GM19468 (cell line): Measurements from ENCODE around the gene PLA2G7.
"Not testable (repeated sequence)": the region's sequence is repeated elsewhere in the genome, so short reads cannot be mapped to it uniquely, and the experiment has no call there.

Source experiments
- ATAC-seq: cut with Tn5 transposase; IDR thresholded peaks from one replicate; pipeline ENCODE4 v1.9.1; 2021; ENCODE audit warnings: mild to moderate bottlenecking, moderate library complexity, moderate number of reproducible peaks; ENCODE audit not compliant: unreplicated experiment; ENCODE audit errors: extremely low read depth

Gene PLA2G7

DNA sequence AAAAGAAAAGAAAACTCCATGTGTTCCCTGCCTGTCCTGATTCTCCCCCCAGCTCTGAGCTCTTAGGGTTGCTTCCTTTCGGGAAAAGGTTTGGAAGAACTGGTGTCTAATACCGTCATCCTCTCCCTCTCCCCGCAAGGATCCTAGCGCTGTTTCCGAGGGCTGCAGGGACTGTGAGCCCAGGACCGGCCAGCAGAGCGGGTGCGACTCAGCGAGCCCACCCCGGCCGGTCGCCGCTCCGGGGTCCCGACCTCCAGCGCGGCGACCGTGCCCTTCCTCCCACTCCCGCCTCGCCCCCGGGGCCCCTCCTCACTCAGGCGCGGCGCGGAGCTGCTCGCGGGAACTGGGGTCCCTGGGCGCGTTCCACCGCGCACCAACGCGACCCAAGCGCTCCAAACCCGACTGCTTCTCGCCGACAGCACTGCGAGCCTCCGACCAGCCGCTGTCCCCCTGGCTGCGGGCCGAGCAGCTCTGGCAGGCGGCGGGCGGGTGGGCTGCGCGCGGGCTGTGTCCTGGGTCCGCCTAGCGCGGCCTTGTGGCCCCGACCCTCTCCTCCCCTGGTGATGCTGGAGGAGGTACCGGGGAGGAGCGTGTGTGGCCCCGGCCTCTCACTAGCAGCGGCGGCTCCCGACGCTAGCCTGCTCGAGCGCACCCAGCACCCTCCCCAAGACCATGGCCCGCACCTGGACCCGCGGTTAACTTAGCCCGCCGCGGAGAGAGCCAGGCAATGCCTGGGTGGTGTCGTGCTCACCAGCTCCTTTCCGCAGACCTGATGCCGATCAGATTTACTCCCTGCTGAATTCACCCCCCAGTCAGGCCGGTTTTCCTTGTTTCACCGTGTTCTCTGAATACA, at the start of gene PLA2G7:
Gene PLA2G7, minus strand, starts transcription at position 509 of the 853 bp plus-strand sequence. CDS start 12,484 bp downstream, outside the sequence.
- ATAC-seq, result no peak

DNA sequence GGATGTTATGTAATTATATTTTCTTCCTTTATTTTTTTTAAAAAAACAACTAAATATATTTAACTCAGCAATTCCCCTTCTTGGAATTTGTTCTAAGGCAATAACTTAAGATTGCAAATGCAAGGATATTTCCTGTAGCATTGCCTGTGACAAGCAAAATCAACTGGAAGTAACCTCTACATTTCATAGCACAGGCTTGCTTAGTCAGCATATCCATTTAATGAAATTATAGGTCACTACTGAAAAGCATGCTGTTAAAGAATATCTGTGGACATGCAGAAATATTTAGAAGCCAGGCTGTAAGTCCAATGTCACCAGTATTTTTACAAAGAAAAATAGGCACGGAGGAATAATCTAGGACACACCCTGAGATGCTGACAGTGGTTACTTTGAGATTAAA, 49.4 kb upstream of the PLA2G7 start:
- ATAC-seq, result no peak

DNA sequence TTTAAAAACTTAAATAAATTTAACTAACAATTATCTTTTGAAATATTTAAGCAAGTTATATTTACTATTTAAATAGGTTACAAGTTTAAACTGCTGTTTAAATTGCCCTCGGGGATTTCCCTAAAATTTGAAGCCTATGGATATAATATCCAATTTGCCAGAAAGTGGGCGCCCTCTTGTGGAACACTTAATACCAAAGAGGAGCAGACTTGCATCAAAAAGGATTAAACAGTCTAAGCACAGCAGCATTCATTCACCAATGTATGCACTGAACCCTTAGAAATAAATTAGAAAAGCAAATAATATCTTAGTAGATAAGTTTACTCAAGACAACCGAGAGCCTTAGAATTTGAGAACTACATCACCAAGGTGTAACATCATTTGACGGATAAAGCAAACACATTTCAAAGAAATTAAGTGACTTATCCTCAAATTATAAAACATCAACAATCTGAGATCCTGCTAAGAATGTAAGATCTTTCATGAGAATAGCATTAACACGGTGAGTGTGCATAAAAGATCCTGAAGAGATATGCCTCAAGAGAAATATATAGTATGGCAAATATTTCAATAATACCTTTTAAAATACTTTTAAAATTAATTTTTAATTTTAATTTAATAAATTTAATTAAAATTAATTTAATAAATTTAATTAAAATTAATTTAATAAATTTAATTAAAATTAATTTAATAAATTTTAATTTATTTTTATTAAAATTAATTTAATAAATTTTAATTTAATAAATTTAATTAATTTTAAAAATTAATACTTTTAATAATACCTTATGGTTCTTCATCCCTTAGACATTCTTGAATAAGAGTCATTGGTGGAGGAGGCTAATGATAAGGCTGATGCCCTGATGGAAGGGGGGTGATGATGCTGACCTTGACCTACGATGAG, 46.6 kb upstream of the PLA2G7 start:
- no peak for ATAC-seq

DNA sequence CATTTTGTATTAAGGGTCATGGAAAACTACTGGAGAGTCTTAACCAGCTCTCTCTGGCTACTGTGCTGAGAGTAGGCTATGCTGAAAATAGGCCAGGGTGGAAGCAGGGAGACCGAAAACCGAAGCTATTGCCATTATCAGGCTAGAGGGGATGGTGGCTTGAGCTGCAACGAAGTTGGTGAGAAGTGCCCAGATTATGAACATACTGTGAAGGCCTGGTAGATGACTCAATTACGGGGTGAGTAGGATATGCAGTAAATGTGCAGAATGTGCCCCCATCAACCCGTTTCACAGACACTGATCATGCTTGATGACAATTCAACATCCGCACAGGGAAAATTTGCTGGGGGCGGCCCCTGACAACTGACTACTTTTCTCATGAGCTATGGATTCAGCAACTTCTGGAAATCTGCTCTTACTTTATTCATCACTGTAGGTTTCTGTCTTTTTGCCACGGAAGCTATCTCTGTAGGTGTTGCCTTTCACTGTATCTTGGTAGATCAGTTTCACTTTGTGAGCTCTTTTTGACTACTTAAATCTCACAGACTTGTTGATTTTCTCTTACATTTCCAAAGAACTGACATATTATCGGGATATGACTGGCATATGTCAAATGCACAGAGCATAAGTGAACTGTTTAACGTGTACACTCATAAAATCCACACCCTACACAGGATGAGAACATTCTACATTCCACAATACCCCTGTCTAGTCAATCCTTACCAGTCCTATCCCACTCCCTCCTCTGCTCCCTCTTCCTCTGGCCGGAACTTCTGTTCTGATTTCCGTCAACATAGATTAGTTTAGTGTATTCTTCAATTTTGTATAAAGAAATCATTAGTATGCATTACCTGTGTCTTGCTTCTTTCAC, 42.5 kb upstream of the PLA2G7 start:
- ATAC-seq, result no peak

DNA sequence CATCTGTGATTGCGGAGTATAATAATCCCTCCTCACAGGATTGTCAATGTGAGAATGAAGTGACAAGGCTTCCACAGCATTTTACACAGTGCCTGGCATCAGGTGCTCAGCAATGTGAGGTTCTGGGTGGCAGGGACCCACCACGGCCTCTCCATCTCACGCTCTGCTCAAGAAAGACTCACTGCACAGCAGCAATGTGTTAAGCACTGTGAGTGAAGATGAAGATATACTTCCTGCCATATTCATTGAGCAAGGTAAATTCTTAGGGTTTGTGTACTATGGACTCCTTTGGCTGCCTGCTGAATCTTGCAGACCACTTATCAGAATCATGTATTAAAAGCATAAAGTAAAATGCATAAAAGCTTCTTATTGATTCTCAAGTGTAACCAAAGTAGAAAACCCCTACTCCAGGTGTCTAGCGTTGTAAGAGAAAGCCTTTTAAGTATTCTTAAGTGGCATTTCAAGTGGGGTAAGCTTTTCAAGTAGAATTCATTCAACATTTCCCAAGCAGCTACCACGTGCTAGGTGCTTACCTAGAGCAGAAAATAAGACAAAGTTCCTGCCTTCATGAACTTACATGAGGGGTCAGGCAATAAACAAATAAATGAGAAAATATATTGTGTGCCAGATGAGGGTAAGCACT, 41.0 kb upstream of the PLA2G7 start:
- no peak for ATAC-seq

DNA sequence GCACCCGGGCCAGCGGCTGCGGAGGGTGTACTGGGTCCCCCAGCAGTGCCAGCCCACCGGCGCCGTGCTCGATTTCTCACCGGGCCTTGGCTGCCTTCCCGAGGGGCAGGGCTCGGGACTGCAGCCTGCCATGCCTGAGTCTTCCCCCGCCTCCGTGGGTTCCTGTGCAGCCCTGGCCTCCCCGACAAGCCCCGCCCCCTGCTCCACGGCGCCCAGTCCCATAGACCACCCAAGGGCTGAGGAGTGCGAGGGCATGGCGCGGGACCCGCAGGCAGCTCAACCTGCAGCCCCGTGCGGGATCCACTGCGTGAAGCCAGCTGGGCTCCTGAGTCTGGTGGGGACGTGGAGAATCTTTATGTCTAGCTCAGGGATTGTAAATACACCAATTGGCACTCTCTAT, 39.6 kb upstream of the PLA2G7 start:
- ATAC-seq, result not testable (repeated sequence)

DNA sequence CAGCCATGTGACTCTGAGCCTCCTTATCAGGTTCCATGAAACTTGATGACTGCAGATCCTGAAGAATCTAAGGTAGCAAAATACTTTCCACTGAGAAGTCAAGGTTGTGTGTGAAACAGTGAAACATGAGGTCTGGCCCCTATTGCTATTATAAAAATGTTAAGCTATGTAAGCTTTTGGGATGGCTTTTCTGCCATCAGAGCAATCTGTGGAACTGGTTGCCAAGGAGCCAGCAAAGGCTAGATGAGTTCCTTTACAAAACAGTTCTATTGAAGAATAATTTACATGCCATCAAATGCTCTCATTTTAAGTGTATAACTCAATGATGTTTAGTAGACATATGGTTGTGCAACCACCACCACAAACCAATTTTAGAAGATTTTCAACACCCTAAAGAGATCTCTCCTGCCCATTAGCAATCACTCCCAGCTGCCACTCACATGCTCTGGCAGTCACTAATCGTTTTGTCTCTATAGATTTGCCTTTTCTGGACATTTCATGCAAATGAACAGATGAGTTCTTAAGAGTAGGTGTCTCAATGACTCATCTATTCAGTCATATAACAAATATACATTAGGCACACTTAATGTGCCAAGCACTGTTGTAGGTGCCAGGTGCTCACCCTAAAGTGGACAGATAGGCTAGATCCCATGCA, 38.2 kb upstream of the PLA2G7 start:
- no peak for ATAC-seq

DNA sequence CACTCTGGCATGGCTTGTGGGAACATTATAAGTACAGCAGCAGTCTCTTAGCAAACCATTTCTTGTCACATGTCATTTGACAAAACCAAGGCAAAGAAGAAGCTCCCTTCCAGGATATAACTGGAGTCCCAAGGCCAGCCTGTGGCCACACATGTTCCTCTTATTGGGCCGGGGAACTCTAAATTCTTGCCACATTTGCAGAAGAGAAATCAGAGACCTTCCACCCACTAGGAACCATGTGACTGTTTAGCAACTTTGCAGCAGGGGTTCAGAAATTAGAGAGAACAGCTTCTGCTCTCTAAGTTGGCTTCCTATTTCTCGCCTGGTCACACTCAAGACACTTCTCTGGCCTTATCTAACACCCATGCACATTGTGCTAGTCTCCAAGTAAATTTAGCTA, 37.6 kb upstream of the PLA2G7 start:
- no peak for ATAC-seq

DNA sequence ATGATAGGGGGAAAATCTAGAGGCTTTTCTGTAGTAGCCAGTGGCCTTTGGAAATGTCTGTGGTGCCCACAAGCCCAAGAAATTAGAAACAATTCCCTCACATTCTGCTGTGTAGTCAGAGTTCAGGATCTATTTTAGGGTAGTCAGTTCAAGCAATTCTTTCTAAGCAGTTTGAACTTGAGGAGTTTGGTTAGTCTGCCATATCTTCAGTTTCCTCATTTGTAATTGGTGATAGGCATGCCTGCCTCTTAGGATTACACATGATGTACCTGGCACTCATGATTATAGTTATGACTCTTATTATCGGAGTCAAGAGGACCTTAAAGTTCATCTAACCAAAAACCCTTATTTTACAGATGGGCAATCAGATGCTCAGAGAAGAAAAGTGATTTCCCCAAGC, 36.8 kb upstream of the PLA2G7 start:
- no peak for ATAC-seq

DNA sequence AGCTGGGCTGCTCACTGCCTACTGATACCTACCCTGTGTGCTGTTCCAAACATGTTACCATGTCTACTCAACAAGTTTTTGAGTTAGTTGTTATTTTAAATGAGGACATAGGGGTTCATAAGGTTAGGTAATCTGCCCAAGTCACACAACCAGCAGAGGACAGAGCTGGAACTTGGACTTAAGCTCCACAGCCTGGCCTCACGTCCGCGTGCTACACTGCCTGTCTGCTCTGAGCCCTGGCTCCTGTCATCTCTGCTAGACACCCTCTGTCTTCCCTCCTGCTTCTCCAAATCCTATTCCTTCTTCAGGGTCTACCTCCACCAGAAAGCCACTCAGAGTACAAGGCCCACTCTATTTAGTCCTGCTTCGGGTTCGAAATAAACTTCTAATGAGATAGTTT, 29.8 kb upstream of the PLA2G7 start:
- no peak for ATAC-seq

DNA sequence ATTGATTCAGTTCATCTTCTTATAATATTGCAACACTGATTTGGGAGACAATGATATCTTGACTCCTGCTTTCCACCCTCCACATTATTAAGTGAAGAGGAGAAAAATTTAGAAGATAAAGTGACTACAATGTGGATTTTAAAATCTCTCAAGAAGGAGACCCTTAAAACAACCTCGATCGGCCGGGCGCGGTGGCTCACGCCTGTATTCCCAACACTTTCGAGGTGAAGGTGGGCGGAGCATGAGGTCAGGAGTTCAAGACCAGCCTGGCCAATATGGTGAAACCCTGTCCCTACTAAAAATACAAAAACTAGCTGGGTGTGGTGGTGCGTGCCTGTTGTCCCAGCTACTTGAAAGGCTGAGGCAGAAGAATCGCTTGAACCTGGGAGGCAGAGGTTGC, 29.1 kb upstream of the PLA2G7 start:
- ATAC-seq, result not testable (repeated sequence)

DNA sequence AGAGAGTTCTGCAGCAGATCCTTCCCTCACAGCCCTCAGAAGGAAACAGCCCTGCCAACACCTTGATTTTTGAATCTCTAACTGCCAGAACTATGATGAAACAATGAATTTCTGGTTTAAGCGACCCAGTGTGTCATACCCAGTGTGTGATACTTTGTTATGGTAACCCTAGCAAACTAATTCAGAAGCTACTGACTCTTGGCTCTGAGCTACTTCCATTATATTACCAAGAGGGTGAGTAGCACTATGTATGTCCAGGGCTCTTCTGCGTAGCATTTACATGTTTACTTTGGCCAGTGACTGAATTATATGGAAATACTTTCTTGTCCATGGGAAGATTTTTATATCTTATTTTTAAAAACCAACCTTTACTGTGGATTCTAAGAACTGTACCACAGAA, 28.3 kb upstream of the PLA2G7 start:
- no peak for ATAC-seq

DNA sequence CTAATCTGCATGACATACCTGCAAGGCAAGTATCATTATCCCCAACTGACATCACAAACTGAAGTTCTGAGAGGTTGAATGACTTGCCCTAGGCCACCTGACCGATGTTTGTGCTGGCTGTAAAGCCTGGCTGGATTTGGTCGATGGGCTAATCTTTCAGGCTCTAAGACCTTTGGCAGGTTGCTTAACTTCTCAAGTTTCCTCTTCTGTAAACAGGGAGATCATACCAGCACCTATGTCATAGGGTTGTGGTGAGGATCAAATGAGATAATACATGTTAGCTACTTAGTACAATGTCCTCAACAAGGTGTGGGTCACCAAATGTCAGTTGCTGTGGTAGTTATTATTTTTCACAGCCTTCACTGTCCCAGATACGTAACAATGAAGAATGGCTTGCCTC, 25.8 kb upstream of the PLA2G7 start:
- no peak for ATAC-seq

DNA sequence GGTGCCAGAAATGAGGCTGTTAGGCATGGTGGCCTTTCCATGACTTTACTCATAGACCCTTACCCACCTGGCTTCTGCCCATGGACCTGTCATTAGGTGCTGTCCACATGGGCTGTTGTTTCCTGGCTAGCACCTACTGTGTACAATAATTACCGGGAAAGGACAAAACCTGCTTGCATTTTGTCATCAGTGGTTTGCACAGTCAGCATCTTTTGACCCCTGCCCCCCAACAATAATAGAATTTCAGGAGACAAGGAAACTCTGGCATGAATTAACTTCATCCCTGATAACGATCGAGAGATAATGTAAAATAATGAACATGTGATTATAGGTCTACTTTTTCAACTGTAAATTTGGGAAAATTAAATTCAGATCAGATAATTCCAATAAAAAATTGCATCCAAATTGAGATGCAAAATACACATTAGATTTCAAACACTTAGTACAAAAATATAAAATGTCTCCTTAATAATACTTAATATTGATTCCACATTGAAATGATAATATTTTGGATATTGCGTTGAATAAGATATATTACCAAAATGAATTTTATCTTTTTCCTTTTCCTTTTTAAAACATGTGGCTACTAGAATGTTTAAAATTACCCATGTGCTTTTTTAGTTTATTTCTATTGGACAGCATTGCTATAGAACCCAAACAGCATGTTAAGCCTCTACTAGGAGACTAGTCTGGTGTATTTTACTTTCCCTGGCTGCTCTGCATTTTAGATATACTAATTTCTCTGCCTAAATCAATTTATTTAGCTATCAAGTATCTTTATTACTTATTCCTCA, 24.0 kb upstream of the PLA2G7 start:
- ATAC-seq, result no peak

DNA sequence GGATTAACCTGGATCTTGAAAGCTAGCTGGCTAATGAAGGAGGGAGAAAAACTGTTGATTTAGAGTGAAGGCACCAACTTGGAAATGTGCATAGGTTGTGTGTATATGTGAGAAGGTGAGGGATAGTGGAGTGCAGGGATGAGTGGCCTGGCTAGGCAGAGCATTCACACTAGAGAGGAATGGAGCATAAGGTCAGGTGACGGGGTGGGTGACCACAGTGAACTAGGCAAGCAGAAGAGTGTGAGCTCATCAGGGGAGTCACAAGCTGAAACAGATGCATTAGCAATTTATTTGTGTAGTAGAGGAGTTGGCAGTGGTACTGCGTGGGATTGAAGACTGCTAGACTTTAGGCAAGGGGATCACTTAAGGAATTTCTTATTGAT, 22.0 kb upstream of the PLA2G7 start:
- no peak for ATAC-seq

DNA sequence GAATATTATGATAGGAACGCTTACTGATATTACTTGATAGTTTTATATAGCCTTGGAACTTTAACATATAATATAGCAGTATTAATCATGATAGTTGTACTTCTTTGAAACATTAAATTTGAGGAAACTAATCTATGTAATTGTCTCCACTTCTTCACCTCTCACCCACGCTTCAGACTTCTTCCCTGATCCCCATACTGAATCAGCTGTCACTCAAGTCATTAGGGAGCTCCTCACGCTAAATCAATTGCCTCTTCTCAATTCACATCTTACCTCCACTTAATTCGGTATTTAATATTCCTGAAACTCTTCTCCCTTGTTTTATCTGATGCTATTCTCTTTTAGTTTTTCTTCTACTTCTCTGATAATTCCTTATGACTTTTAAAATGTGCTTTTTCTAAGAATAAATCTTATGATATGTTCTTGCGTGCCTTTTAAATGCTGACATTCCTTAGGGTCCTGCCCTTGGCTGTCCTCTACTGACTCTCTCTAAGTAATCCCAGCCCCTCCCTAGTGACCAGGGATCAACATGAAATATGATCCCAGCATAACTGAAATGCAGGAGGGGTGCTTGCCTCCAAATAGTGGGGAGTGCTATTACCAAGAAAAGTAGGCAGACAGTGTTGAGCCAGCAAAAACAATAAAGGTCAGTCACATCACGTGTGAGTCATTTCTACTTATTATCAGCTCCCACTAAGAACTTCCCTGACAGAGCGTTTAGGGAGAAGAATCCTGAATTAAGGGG, 21.5 kb upstream of the PLA2G7 start:
- ATAC-seq, result no peak

DNA sequence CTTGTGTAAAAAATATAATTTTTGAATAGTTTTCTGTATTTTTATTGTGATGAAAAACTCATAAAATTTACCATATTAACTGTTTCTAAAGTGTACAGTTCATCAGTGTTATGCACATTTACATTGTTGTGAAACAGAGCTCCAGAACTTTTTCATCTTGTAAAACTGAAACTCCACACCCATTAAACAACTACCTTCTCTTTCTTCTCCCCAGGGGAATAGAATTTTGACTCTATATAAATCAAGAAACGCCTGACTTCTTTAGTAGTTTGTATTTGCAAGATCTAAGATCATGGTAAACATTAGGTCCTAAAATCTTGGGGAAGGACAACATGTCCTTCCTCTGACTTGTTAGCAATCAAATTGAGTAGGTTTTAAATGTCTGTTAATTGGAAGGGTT, 20.7 kb upstream of the PLA2G7 start:
- no peak for ATAC-seq

DNA sequence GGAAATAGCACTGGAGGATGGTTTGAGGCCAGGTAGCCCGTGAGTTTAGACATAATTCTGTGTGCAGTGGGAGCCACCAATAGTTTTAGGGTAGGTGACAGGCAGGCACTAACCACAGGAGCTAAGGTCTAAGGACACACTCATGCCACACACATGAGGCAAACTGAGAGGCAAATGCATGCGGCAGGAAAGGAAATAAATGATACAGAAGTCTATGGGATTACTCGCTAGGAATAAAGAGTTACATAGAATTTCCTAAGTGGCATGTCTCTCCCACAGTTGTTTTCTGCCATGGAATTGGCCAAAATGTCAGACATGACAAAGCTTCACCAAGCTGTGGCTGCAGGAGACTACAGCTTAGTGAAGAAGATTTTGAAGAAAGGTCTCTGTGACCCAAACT, 16.5 kb upstream of the PLA2G7 start:
- ATAC-seq, result no peak
